Stimulated activated CD8-positive, alpha-beta memory T cell treated with anti-CD3 and anti-CD28 coated beads, Interleukin-12 subunit alpha, Interleukin-12 subunit beta, amount 100 ng/mL, for 1 hour (primary cell): ENCODE results near the gene MYO7B.
"Not testable (repeated sequence)": the region's sequence is repeated elsewhere in the genome, so short reads cannot be mapped to it uniquely, and the experiment has no call there.

ENCODE experiments used
- DNase-seq: peaks from one replicate; pipeline ENCODE4 v3.0.0-alpha.2; 2020; ENCODE audit warnings: low read depth

Gene MYO7B

GRCh38 chr2:127524198-127524834, 11.2 kb upstream of the MYO7B start:
- not testable (repeated sequence) for DNase-seq

GRCh38 chr2:127525691-127526131, 9.8 kb upstream of the MYO7B start:
- DNase-seq, result no peak

DNA sequence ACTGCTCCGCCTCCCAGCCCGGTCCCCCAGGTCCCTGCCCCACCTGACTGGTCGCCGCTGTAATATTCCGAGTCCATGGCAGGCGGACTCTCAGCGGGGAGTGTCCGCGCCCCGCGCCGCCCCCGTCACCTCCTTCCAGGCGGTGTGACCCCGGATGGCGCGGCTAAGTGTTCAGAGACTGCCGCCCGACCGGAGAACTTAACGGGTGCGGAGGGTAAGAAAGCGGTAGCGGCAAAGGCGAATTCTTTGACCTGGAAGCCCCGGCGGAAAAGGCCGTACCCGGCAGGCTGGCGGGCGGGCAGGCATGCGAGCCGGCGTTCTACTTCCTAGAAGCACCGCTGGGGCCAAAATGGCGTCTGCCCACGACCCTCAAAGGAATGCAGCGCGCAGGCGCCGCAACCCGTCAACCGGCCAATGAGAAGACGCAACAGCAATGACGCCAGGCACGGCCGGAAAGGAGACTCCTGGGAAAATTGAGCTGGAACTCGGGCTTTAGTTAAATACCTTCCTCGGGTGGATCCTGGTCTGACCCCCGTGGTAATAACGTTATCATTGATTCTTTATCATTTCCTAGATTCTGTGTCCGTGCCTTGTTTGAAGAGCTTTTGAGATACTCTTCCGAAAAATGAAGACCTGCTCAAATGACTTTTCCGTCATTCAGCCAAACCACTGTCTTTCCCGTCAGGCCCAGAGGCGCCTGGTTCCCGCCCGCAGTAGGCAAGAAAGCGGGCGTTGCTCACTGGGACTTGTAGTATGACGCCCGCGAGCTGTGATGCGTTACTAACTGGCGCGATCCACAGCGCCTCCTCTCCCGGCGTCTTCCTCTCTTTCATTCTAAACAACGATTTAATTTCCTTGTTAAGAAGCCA, 9.1 kb upstream of the MYO7B start, which contains the start of gene IWS1:
Gene IWS1, minus strand, starts transcription at position 358 of the 869 bp plus-strand sequence. Its CDS starts 281 bp downstream, at position 77.
- peak; percentile 84 for DNase-seq

- no peak for DNase-seq
Measured at GRCh38 chr2:127527001-127527804, 8.3 kb upstream of the MYO7B start.

DNA sequence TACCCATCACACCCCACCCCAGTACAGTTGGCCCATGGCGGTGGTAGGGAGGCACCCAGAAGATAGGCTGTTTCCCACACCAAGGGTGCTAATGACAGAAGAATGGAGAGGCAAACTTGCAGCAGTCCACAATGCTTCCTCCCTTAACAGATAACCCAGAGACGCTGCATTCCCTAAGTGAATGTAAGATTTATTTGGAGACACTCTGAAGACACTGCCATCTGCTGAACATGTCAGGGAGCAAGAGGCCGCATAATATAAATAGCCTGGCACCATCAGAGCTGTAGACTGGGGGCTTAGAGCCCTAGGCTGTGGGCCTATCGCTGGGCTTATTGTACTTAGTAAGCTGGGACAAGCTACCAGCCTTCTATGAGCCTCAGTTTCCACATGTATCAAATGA, 7.0 kb upstream of the MYO7B start:
- DNase-seq, result no peak

GRCh38 chr2:127529416-127529815, 6.1 kb upstream of the MYO7B start:
- DNase-seq, result not testable (repeated sequence)

- DNase-seq, result no peak
Measured at GRCh38 chr2:127530245-127531140, 5.0 kb upstream of the MYO7B start.

DNA sequence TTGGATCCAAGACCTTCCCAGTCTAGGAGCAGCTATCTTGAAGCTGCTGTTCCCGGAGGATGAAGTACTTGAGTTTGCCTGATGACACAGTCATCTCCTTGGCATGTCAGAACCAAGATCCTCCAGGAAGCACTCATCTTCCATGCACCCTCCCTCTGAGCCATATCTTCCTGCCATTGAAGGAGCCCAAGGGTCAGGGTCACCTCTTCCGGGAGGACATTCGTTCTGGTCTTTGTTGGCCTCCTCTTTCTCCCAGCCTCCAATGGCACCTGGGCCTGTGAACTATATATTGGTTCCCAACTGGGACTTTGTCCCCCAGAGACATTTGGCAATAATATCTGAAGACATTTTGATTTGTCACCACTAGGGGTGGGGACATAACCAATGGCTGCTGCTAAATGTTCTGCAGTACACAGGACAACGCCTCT, 4.2 kb upstream of the MYO7B start:
- no peak for DNase-seq

DNA sequence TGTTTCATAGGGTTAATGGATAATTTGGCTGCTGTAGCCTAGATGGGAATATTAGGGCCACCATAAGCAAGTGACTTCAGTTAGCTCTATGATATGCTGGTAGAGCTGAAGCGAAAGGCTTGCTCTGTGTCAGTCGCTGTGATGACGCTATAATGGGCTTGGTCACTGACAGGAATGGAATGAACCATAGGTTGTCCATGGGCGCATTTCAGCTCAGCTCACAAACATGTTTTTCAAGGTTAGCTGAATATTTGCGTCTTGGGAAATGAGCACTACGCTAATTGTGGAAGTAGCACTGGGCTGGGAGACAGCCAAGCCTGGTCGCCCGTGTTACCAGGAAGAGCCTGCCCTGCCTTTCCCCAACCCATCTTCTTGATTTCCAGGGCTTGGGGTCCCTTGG, 3.2 kb upstream of the MYO7B start:
- DNase-seq, result no peak

DNA sequence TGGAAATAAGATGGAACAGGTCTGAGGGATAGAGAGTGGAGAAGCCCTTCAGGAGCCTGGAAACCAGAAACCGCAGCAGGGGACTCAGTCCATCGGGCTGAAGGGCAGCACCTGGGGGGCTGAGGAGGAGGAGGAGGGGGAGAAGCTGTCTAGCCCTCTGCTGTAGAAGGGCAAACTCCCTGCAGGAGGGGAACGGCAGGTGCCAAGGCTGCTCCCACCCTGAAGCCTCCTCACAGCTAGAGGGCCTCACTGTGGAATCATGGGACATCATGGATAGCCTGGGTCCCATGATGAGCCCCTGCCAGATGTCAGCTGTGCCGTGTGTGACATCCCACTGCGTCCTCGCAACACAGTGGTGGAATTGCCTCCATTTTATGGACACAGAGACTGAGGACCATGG, 435 bp downstream of the MYO7B start:
- no peak for DNase-seq

- DNase-seq, result no peak
Measured at GRCh38 chr2:127536707-127537541, 1.4 kb downstream of the MYO7B start.

DNA sequence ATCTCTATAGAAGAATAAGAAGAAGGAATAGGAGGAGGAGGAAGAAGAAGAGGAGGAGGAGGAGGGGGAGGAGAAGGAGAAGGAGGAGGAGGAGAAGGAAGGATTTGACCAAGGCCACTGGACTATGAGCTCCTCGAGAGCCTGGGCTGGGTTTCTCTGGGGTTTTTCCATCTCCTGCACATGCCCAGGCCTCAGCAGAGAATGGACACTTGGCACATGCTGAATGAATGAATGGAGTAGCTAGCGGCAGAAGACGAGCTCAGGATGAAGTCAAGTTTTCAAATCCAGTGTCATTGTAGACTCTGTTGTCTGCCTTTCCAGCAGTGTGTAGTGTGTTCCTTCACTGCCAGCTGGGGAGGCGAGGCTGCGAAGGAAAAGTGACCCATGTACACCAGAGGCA, 2.2 kb downstream of the MYO7B start:
- DNase-seq, result no peak

DNA sequence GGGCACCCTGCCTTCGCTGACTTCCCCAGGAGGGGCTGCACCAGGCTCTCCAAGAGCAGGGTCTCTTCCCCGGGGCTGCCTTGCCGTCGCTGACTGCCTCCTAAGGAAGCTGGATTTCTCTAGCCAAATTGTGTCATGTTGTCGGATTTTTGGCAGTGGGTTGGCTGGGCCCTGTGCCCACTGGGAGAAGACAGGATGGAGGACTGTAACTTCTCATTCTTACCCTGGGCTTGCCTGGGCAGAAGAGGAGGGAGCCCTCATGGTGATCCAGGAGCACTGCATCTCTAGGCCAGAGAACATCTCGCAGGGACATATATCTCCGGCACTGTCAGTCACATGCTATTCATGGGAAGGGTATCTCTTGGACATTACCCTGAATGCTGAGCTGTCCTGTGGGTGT, 6.3 kb downstream of the MYO7B start:
- no peak for DNase-seq

DNA sequence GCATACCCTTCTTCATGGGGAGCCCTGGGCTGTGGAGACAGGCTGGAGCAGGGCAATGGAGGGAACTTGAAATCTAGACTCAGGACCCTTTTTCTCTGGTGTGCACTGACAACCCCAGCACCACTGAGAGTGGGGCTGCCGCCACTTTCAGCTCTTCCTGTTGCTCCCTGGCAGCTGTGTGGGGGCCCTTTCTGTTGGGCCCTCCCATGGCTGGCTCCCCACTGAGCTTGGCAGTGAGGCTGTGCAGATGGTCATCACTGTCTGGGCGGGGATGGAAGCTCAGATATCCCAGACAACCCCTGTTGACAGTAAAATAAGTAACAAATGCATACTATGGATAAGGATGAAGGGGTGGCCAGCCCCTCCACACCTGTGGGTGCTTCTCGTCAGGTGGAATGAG, 6.7 kb downstream of the MYO7B start:
- DNase-seq, result no peak

DNA sequence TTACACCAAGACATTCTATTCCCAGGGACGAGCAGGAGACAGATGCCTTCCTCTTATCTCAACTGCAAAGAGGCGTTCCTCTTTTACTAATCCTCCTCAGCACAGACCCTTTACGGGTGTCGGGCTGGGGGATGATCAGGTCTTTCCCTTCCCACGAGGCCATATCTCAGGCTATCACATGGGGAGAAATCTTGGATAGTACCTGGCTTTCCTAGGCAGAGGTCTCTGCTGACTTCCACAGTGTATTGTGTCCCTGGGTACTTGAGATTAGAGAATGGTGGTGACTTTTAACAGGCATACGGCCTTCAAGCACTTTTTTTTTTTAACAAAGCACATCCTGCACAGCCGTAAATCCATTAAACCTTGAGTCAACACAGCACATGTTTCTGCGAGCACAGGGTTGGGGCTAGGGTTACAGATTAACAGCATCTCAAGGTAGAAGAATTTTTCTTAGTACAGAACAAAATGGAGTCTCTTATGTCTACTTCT, 7.6 kb downstream of the MYO7B start:
- not testable (repeated sequence) for DNase-seq

GRCh38 chr2:127545189-127545588, 9.7 kb downstream of the MYO7B start:
- DNase-seq, result no peak

GRCh38 chr2:127545796-127546195, 10.3 kb downstream of the MYO7B start:
- DNase-seq, result no peak

DNA sequence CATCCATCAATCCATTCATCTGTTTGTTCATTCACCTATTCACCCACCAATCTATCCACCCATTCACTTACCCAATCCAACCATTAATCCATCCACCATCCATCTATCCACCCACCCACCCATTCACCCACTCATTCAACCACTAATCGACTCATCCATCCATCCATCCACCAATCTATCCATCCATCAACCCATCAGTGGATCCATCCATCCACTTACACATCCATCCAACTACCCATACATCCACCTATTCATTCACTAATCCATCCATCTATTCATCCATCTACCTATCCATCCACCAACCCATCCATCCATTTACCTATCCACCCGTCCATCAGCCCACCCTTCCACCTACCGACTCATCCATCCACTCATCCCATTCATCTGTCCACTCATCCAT, 11.3 kb downstream of the MYO7B start:
- DNase-seq, result no peak

DNA sequence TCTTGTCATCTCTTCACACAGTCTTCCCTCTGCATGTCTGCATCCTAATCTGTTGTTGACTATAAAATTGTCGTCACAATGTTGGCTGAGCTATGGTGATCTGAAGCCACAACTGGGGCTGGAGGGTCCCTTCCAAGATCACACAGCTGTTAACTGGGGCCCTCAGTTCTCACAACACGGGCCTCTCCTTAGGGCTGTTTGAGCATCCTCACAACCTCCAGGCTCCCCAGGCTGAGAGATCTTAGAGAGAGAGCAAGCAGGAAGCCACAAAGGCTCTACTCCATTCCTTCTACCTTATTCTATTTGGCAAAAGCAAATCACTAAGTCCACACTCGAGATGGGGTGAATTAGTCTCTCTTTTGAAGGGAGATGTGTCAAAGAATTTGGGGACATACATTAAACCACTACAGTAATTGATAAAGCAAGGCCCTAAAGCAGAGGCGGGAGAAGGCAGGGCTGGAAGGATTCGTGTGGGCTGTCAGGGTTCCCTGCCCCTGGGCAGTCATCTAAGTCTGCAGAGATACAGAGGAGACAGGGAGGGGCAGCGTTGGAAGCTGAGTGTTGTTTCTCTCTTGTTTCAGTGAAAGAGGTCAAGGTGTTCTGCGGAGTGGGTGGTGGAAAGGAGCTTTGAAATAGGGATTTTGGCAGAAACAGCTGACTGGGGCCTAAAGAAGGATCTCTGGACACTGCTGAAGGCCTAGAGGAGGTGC, 15.9 kb downstream of the MYO7B start:
- no peak for DNase-seq

GRCh38 chr2:127552336-127552735, 16.9 kb downstream of the MYO7B start:
- DNase-seq, result no peak
